WTC11 (cell line): Measurements from ENCODE around the gene PPP1R27. TPM values are rescaled to one million over a fixed set of nuclear protein-coding genes. Genes with fewer than 3 reads are reported as not detected.
A peak's percentile ranks its signal among the peaks of the same experiment; 100 is the strongest.

Experiments
- ATAC-seq: fragments of 200-7000 bp; cut with Tn5 transposase; 2 replicates; pipeline ENCODE4 v1.10.0; 2021; ENCODE audit warnings: mild to moderate bottlenecking, moderate library complexity
- CTCF ChIA-PET: fragments of 300-600 bp; sonication (Branson Sonifier 250); formaldehyde crosslinking; loops from one replicate; lab custom pipeline; 2021; ENCODE audit warnings: antibody characterized with exemption; lab: Charles Lee
- POLR2A ChIA-PET: fragments of 350-600 bp; sonication (Branson Sonifier 250); formaldehyde crosslinking; loops from one replicate; lab custom pipeline; 2021; ENCODE audit warnings: antibody characterized with exemption; lab: Charles Lee
- DNase-seq: peaks from one replicate; pipeline ENCODE4 v3.0.0; 2021; ENCODE audit warnings: low spot score
- H3K27ac Mint-ChIP-seq: 2 replicates; pipeline ENCODE4 v1.8.0; 2021; ENCODE audit warnings: mixed read lengths
- H3K27me3 Mint-ChIP-seq: 2 replicates; pipeline ENCODE4 v1.8.0; 2021; ENCODE audit warnings: low read depth, mild to moderate bottlenecking, moderate library complexity, mixed read lengths
- H3K36me3 Mint-ChIP-seq: 2 replicates; pipeline ENCODE4 v1.8.0; 2021; ENCODE audit warnings: mixed read lengths
- H3K4me1 Mint-ChIP-seq: 2 replicates; pipeline ENCODE4 v1.8.0; 2022; ENCODE audit warnings: mixed read lengths
- H3K4me3 Mint-ChIP-seq: 2 replicates; pipeline ENCODE4 v1.8.0; 2021; ENCODE audit warnings: mild to moderate bottlenecking, moderate library complexity, mixed read lengths
- H3K9me3 Mint-ChIP-seq: 2 replicates; pipeline ENCODE4 v1.8.0; 2021; ENCODE audit warnings: mixed read lengths
- CBFB ChIP-seq: sonication (generic); formaldehyde crosslinking; IDR thresholded peaks from 2 replicates; pipeline ENCODE4 v1.8.1; 2022; ENCODE audit warnings: mild to moderate bottlenecking, low read depth, missing genetic modification reagents
- EMX1 ChIP-seq: fragments of 250-450 bp; sonication (Bioruptor Pico); IDR thresholded peaks from 2 replicates; pipeline ENCODE4 v1.8.0; 2021; ENCODE audit warnings: mild to moderate bottlenecking
- ESRRA ChIP-seq: sonication (generic); formaldehyde crosslinking; IDR thresholded peaks from 2 replicates; pipeline ENCODE4 v1.8.1; 2022; ENCODE audit warnings: mild to moderate bottlenecking, missing genetic modification reagents, borderline replicate concordance
- ETV6 ChIP-seq: sonication (generic); formaldehyde crosslinking; IDR thresholded peaks from 2 replicates; pipeline ENCODE4 v1.8.1; 2022; ENCODE audit warnings: mild to moderate bottlenecking, missing genetic modification reagents
- FOXP1 ChIP-seq: sonication (generic); formaldehyde crosslinking; IDR thresholded peaks from 2 replicates; pipeline ENCODE4 v1.8.0; 2022; ENCODE audit warnings: missing genetic modification reagents, mild to moderate bottlenecking, moderate library complexity, borderline replicate concordance
- JUN ChIP-seq: sonication (generic); formaldehyde crosslinking; IDR thresholded peaks from 2 replicates; pipeline ENCODE4 v1.8.0; 2023; ENCODE audit warnings: mild to moderate bottlenecking, missing genetic modification reagents
- KAT7 ChIP-seq: sonication (generic); formaldehyde crosslinking; IDR thresholded peaks from 2 replicates; pipeline ENCODE4 v1.8.1; 2023; ENCODE audit warnings: missing genetic modification reagents, mild to moderate bottlenecking, borderline replicate concordance
- MYBL2 ChIP-seq: sonication (generic); formaldehyde crosslinking; IDR thresholded peaks from 2 replicates; pipeline ENCODE4 v1.8.1; 2023; ENCODE audit warnings: mild to moderate bottlenecking, moderate library complexity, missing genetic modification reagents
- OVOL2 ChIP-seq: fragments of 250-450 bp; sonication (Bioruptor Pico); IDR thresholded peaks from 2 replicates; pipeline ENCODE4 v1.9.0; 2021; ENCODE audit warnings: mild to moderate bottlenecking, borderline replicate concordance
- RORB ChIP-seq: fragments of 250-450 bp; sonication (Bioruptor Pico); IDR thresholded peaks from 2 replicates; pipeline ENCODE4 v1.9.0; 2021; ENCODE audit warnings: mild to moderate bottlenecking
- SMAD3 ChIP-seq: sonication (generic); formaldehyde crosslinking; IDR thresholded peaks from 2 replicates; pipeline ENCODE4 v1.8.0; 2022; ENCODE audit warnings: missing genetic modification reagents, mild to moderate bottlenecking, borderline replicate concordance
- ZNF232 ChIP-seq: sonication (generic); formaldehyde crosslinking; IDR thresholded peaks from 2 replicates; pipeline ENCODE4 v1.8.0; 2022; ENCODE audit warnings: mild to moderate bottlenecking, missing genetic modification reagents
- total RNA-seq: library from RNA; stranded (reverse); gene quantifications from 3 replicates; pipeline ENCODE4 v1.2.3, GENCODE V29; 2021
- TF ChIP-seq, protein P1 (sequence below): sonication (generic); formaldehyde crosslinking; IDR thresholded peaks from 2 replicates; pipeline ENCODE4 v1.8.0; 2022; ENCODE audit warnings: mild to moderate bottlenecking, missing genetic modification reagents
- TF ChIP-seq, protein P2 (sequence below): sonication (generic); formaldehyde crosslinking; IDR thresholded peaks from 2 replicates; pipeline ENCODE4 v1.8.1; 2022; ENCODE audit warnings: mild to moderate bottlenecking, moderate library complexity, missing genetic modification reagents
- TF ChIP-seq, protein P3 (sequence below): sonication (generic); formaldehyde crosslinking; IDR thresholded peaks from 2 replicates; pipeline ENCODE4 v1.8.1; 2023; ENCODE audit warnings: mild to moderate bottlenecking, missing genetic modification reagents
- TF ChIP-seq, protein P4 (sequence below): sonication (generic); formaldehyde crosslinking; IDR thresholded peaks from 2 replicates; pipeline ENCODE4 v1.8.0; 2023; ENCODE audit warnings: missing genetic modification reagents, mild to moderate bottlenecking, borderline replicate concordance

Gene PPP1R27
- total RNA-seq, 1 experiment from 2014 or later, result not detected

DNA sequence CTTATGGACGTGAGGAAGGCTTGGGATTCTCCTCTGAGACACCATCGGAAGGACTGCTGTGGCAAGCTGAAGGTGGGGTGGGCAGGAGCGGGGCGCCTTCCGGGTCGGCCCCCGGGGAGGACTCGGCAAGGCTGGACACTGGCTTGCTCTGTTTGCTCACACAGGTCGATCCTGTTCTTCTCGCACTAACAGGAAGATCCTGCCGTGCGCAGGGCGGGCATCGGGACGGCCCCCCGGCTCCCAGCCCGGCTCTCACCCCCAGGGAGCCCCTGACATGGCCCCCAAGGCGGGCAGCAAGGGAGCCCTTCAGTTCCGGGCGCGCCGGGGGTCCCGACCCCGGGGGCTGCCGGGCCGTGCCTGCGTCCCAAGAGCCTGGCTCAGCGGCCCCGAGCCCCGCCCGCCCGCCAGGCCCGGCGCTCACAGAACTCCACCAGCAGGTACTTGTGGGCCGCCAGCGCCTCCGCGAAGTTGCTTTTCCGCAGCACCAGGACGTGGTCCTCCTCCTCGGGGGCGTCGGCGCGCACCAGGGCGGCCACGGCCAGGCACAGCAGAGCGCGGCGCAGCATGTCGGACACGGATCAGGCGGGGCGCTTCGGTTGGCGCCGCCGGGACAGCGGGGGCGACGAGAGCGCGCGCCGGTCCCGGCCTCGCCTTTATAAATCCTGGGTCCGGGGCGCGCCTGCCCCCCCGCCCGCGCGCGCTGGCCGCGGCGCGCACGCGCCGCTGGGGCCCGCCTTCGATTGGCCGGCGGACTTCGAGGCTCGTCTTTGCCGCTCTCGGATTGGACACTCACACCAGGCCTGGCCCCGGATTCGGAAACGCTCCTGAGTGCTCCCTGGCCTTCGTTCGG lies 25.3 kb upstream of the PPP1R27 start, which contains the start of gene P4HB:
TSS of gene P4HB (minus strand) at position 630 of the 850 bp plus-strand sequence. CDS start at position 566, 64 bp downstream.
- DNase-seq, result no peak
- POLR2A ChIA-PET, result interaction anchor here (1.6 kb wide), 1 partner anchor 10 kb away, joined by 12 read pairs; no protein-coding TSS in a partner anchor
- H3K36me3 Mint-ChIP-seq, result peaks cover 36% of the 10 kb centered on the region
- H3K4me3 Mint-ChIP-seq, result peak within 1 kb of the TSS; percentile 95
- TF ChIP-seq, protein P1, sequence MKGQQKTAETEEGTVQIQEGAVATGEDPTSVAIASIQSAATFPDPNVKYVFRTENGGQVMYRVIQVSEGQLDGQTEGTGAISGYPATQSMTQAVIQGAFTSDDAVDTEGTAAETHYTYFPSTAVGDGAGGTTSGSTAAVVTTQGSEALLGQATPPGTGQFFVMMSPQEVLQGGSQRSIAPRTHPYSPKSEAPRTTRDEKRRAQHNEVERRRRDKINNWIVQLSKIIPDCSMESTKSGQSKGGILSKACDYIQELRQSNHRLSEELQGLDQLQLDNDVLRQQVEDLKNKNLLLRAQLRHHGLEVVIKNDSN (CRISPR knock-in tag), result 0 out of 2 replicates have a peak, but pooled peaks have one; percentile 20
- TF ChIP-seq SMAD3 (CRISPR knock-in tag) (peak; percentile 7; the same call in 1 of the 2 replicates), ESRRA (0 out of 2 replicates have a peak, but pooled peaks have one; percentile 60), EMX1 (CRISPR knock-in tag) (no peak), ZNF232 (no peak), RORB (CRISPR knock-in tag) (peak; percentile 61; the same call in 1 of the 2 replicates), KAT7 (CRISPR knock-in tag) (peak; percentile 55; the same call in 1 of the 2 replicates), FOXP1 (0 out of 2 replicates have a peak, but pooled peaks have one; percentile 24), CBFB (CRISPR knock-in tag) (0 out of 2 replicates have a peak, but pooled peaks have one; percentile 55), OVOL2 (CRISPR knock-in tag) (no peak; the same call in 1 of the 2 replicates), ETV6 (CRISPR knock-in tag) (0 out of 2 replicates have a peak, but pooled peaks have one; percentile 63), JUN (CRISPR knock-in tag) (no peak), MYBL2 (CRISPR knock-in tag) (peak; percentile 38; the same call in 1 of the 2 replicates)
- TF ChIP-seq, protein P2, sequence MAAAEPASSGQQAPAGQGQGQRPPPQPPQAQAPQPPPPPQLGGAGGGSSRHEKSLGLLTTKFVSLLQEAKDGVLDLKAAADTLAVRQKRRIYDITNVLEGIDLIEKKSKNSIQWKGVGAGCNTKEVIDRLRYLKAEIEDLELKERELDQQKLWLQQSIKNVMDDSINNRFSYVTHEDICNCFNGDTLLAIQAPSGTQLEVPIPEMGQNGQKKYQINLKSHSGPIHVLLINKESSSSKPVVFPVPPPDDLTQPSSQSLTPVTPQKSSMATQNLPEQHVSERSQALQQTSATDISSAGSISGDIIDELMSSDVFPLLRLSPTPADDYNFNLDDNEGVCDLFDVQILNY (CRISPR knock-in tag), result 0 out of 2 replicates have a peak, but pooled peaks have one; percentile 21
- TF ChIP-seq, protein P3, sequence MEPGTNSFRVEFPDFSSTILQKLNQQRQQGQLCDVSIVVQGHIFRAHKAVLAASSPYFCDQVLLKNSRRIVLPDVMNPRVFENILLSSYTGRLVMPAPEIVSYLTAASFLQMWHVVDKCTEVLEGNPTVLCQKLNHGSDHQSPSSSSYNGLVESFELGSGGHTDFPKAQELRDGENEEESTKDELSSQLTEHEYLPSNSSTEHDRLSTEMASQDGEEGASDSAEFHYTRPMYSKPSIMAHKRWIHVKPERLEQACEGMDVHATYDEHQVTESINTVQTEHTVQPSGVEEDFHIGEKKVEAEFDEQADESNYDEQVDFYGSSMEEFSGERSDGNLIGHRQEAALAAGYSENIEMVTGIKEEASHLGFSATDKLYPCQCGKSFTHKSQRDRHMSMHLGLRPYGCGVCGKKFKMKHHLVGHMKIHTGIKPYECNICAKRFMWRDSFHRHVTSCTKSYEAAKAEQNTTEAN (CRISPR knock-in tag), result no peak
- TF ChIP-seq, protein P4, sequence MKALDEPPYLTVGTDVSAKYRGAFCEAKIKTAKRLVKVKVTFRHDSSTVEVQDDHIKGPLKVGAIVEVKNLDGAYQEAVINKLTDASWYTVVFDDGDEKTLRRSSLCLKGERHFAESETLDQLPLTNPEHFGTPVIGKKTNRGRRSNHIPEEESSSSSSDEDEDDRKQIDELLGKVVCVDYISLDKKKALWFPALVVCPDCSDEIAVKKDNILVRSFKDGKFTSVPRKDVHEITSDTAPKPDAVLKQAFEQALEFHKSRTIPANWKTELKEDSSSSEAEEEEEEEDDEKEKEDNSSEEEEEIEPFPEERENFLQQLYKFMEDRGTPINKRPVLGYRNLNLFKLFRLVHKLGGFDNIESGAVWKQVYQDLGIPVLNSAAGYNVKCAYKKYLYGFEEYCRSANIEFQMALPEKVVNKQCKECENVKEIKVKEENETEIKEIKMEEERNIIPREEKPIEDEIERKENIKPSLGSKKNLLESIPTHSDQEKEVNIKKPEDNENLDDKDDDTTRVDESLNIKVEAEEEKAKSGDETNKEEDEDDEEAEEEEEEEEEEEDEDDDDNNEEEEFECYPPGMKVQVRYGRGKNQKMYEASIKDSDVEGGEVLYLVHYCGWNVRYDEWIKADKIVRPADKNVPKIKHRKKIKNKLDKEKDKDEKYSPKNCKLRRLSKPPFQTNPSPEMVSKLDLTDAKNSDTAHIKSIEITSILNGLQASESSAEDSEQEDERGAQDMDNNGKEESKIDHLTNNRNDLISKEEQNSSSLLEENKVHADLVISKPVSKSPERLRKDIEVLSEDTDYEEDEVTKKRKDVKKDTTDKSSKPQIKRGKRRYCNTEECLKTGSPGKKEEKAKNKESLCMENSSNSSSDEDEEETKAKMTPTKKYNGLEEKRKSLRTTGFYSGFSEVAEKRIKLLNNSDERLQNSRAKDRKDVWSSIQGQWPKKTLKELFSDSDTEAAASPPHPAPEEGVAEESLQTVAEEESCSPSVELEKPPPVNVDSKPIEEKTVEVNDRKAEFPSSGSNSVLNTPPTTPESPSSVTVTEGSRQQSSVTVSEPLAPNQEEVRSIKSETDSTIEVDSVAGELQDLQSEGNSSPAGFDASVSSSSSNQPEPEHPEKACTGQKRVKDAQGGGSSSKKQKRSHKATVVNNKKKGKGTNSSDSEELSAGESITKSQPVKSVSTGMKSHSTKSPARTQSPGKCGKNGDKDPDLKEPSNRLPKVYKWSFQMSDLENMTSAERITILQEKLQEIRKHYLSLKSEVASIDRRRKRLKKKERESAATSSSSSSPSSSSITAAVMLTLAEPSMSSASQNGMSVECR (CRISPR knock-in tag), result peak; percentile 77
- TF ChIP-seq, all 79 proteins: peak for 11
- no peaks in the 10 kb centered on the region for H3K9me3 Mint-ChIP-seq
- CTCF ChIA-PET, result interaction anchor here (0.7 to 1.0 kb wide), 3 partner anchors 9 to 149 kb away, joined by 3 to 12 read pairs (median 4); no protein-coding TSS in a partner anchor
- H3K27ac Mint-ChIP-seq, result peak within 1 kb of the TSS; percentile 98
- H3K27me3 Mint-ChIP-seq, result no peaks in the 10 kb centered on the region; the same call in 1 of the 2 replicates
- peaks cover 25% of the 10 kb centered on the region for H3K4me1 Mint-ChIP-seq
- no peak for ATAC-seq
